ENCODE data around the gene SMAD7. TPM values are rescaled to one million over a fixed set of nuclear protein-coding genes. Genes with fewer than 3 reads are reported as not detected.
A peak's percentile ranks its signal among the peaks of the same experiment; 100 is the strongest.

Gene SMAD7
- polyA plus RNA-seq, 2 of the 4 experiments (the other 2 are of a cell fraction), result 19.9 to 26.9 TPM

DNA sequence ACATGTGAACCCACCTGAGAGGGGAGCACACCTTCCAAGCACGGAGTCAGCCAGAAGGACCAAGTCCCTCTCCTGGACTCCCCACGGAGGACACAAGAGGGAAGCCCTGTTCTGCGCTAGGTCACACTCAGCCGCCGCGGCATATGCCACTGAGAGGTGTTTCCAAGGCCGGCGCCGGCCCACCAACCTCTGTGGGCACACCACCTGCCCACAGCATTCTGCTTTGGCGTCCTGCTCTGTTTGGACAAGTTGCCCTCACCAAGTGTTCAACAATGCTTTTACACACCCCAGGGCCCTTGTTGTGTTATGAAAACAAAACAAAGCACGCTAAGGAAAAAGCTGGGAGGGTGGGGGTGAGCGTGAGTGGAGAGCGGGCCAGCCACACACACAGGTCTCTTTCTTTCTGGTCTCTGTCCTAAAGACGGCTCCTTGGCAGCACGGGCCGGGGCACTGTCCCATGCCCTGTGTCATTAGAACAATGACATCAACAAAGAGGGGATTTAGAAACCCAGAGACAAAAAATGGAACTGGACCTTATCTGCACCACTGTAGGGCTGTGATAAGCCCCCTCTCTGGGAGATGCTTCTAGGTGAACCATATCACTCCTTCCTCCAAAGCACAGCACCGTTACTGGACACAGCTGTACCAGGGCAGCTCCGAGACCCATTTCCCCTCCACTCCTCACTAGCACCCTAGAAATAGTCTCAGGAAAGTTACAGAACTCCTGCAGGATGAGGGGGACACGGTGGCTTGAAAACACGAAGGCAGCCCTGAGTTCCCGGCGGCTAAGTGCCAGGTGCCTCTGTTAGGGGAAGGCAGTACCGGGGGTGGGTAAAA, 17.0 kb downstream of the SMAD7 start:
- 79% methylated on average over 19 of the region's 23 CpGs for WGBS (ENCODE audit: missing lambda C conversion rate)
- TF ChIP-seq, protein P1, sequence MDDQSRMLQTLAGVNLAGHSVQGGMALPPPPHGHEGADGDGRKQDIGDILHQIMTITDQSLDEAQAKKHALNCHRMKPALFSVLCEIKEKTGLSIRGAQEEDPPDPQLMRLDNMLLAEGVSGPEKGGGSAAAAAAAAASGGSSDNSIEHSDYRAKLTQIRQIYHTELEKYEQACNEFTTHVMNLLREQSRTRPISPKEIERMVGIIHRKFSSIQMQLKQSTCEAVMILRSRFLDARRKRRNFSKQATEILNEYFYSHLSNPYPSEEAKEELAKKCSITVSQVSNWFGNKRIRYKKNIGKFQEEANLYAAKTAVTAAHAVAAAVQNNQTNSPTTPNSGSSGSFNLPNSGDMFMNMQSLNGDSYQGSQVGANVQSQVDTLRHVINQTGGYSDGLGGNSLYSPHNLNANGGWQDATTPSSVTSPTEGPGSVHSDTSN (IDR thresholded peaks at IDR 0.05), result no peak
- TF ChIP-seq JUNB (IDR thresholded peaks at IDR 0.05) (no peak), ZC3H11A (IDR thresholded peaks at IDR 0.05) (no peak), NFE2L2 (conservative IDR thresholded peaks at IDR 0.05; ENCODE audit: low read length) (no peak), NR3C1 (IDR thresholded peaks at IDR 0.05) (no peak), TP53 (CRISPR knock-in tag; IDR thresholded peaks at IDR 0.05) (no peak), BHLHE40 (IDR thresholded peaks at IDR 0.05; ENCODE audit: low read depth, low read length) (no peak), EP300 (IDR thresholded peaks at IDR 0.05) (no peak), CBX2 (IDR thresholded peaks at IDR 0.05; ENCODE audit: borderline replicate concordance, low read depth) (no peak), MAZ (IDR thresholded peaks at IDR 0.05; ENCODE audit: borderline replicate concordance, low read depth, low read length) (no peak), HOXB5 (CRISPR knock-in tag; IDR thresholded peaks at IDR 0.05) (no peak)
- TF ChIP-seq, protein P2, sequence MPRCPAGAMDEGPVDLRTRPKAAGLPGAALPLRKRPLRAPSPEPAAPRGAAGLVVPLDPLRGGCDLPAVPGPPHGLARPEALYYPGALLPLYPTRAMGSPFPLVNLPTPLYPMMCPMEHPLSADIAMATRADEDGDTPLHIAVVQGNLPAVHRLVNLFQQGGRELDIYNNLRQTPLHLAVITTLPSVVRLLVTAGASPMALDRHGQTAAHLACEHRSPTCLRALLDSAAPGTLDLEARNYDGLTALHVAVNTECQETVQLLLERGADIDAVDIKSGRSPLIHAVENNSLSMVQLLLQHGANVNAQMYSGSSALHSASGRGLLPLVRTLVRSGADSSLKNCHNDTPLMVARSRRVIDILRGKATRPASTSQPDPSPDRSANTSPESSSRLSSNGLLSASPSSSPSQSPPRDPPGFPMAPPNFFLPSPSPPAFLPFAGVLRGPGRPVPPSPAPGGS (IDR thresholded peaks at IDR 0.05), result no peak
- TF ChIP-seq, protein P3, sequence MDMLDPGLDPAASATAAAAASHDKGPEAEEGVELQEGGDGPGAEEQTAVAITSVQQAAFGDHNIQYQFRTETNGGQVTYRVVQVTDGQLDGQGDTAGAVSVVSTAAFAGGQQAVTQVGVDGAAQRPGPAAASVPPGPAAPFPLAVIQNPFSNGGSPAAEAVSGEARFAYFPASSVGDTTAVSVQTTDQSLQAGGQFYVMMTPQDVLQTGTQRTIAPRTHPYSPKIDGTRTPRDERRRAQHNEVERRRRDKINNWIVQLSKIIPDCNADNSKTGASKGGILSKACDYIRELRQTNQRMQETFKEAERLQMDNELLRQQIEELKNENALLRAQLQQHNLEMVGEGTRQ (IDR thresholded peaks at IDR 0.05), result no peak
- TF ChIP-seq, protein P4, sequence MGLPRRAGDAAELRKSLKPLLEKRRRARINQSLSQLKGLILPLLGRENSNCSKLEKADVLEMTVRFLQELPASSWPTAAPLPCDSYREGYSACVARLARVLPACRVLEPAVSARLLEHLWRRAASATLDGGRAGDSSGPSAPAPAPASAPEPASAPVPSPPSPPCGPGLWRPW (IDR thresholded peaks at IDR 0.05), result no peak
- H3K4me1 ChIP-seq, result peaks cover 96% of the 10 kb centered on the region
- no peaks in the 10 kb centered on the region for H3K9me3 ChIP-seq
- no peak overlapping the region for H3K4me3 ChIP-seq
- peak overlapping the region; percentile 94 to 99 for H3K27ac ChIP-seq
- ChIA-PET CTCF (interaction anchor here (0.7 to 2.6 kb wide), 2 partner anchors 12 to 117 kb away, joined by 4 to 11 read pairs; no protein-coding TSS in a partner anchor), POLR2A (no interaction called here)
- peak overlapping the region; percentile 72 for H3K4me2 ChIP-seq
- DNase-seq (ENCODE audit: low read depth in 1 of 2, low spot score in 1 of 2), result no peak
- no peak for ATAC-seq
- FAIRE-seq, result no peak

DNA sequence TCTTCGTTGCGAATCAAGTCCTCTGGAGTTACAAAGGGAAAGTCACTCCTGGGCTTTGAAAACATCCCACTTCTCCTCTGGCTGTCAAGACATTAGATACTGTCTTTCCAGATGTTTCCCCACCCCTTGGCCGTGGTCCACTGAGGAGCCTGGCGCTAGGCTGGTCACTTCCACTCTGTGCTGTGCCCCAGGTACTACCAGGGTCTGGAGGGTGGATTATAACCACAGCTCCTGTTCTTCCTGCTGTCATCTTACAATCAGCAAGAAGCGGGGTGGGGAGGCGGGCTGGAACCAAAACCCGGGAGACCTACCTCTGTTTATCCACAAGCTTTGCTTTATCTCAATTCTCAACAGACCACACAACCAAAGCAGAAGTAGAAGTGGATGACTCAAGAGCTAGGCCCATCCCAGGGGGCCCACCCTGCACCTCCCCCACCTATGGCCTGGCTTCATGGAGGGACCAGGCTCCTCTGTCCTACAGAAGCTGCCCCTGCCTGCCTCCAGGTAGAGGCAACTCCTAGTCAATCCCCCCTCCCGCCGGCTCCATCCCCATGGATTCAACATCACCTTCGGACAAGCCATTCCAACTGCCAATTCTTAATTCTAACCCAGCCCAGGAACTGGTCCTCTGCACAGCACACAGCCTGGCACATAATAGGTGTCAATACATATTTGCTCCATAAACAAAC, 17.8 kb downstream of the SMAD7 start:
- peak overlapping the region; percentile 72 for H3K4me2 ChIP-seq
- WGBS (ENCODE audit: missing lambda C conversion rate), result 44% methylated on average over 9 of the region's 10 CpGs
- DNase-seq (ENCODE audit: low read depth in 1 of 2, low spot score in 1 of 2), result no peak
- peaks cover 96% of the 10 kb centered on the region for H3K4me1 ChIP-seq
- ChIA-PET CTCF (interaction anchor here (0.5 to 2.6 kb wide), 3 partner anchors 13 to 155 kb away, joined by 3 to 11 read pairs (median 4); no protein-coding TSS in a partner anchor), POLR2A (no interaction called here)
- no peaks in the 10 kb centered on the region for H3K9me3 ChIP-seq
- 0 out of 3 replicates have a peak overlapping the region, but pooled peaks have one; percentile 27 for H3K4me3 ChIP-seq
- H3K27ac ChIP-seq, result peak overlapping the region; percentile 94 to 99
- FAIRE-seq, result no peak
- no peak for ATAC-seq
- TF ChIP-seq KDM5A (IDR thresholded peaks at IDR 0.05) (no peak), FOSL2 (IDR thresholded peaks at IDR 0.05) (no peak), FOSL2 (CRISPR knock-in tag; IDR thresholded peaks at IDR 0.05) (no peak), HOXA7 (CRISPR knock-in tag; IDR thresholded peaks at IDR 0.05) (no peak), CHD2 (IDR thresholded peaks at IDR 0.05; ENCODE audit: low read length, partially characterized antibody) (no peak), FOXS1 (CRISPR knock-in tag; IDR thresholded peaks at IDR 0.05) (no peak), TFCP2L1 (CRISPR knock-in tag; IDR thresholded peaks at IDR 0.05) (no peak), CEBPB (IDR thresholded peaks at IDR 0.05) (no peak), PHF8 (IDR thresholded peaks at IDR 0.05; ENCODE audit: borderline replicate concordance, low read depth) (no peak), EHF (CRISPR knock-in tag; IDR thresholded peaks at IDR 0.05) (no peak), ZSCAN20 (CRISPR knock-in tag; IDR thresholded peaks at IDR 0.05) (no peak), CBX8 (IDR thresholded peaks at IDR 0.05) (no peak)
- TF ChIP-seq, protein P5, sequence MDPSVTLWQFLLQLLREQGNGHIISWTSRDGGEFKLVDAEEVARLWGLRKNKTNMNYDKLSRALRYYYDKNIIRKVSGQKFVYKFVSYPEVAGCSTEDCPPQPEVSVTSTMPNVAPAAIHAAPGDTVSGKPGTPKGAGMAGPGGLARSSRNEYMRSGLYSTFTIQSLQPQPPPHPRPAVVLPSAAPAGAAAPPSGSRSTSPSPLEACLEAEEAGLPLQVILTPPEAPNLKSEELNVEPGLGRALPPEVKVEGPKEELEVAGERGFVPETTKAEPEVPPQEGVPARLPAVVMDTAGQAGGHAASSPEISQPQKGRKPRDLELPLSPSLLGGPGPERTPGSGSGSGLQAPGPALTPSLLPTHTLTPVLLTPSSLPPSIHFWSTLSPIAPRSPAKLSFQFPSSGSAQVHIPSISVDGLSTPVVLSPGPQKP (IDR thresholded peaks at IDR 0.05; ENCODE audit: low read depth, low read length), result no peak
- TF ChIP-seq, protein P3 (IDR thresholded peaks at IDR 0.05), result no peak
- TF ChIP-seq, protein P6, sequence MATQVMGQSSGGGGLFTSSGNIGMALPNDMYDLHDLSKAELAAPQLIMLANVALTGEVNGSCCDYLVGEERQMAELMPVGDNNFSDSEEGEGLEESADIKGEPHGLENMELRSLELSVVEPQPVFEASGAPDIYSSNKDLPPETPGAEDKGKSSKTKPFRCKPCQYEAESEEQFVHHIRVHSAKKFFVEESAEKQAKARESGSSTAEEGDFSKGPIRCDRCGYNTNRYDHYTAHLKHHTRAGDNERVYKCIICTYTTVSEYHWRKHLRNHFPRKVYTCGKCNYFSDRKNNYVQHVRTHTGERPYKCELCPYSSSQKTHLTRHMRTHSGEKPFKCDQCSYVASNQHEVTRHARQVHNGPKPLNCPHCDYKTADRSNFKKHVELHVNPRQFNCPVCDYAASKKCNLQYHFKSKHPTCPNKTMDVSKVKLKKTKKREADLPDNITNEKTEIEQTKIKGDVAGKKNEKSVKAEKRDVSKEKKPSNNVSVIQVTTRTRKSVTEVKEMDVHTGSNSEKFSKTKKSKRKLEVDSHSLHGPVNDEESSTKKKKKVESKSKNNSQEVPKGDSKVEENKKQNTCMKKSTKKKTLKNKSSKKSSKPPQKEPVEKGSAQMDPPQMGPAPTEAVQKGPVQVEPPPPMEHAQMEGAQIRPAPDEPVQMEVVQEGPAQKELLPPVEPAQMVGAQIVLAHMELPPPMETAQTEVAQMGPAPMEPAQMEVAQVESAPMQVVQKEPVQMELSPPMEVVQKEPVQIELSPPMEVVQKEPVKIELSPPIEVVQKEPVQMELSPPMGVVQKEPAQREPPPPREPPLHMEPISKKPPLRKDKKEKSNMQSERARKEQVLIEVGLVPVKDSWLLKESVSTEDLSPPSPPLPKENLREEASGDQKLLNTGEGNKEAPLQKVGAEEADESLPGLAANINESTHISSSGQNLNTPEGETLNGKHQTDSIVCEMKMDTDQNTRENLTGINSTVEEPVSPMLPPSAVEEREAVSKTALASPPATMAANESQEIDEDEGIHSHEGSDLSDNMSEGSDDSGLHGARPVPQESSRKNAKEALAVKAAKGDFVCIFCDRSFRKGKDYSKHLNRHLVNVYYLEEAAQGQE (IDR thresholded peaks at IDR 0.05), result no peak

Data from A549 (cell line).